ENCODE data around the gene CRCP. TPM values are rescaled to one million over a fixed set of nuclear protein-coding genes. Genes with fewer than 3 reads are reported as not detected.
A peak's percentile ranks its signal among the peaks of the same experiment; 100 is the strongest.
"Not testable (repeated sequence)": the region's sequence is repeated elsewhere in the genome, so short reads cannot be mapped to it uniquely, and the experiment has no call there.

The CRCP gene
- total RNA-seq, 1 experiment from 2014 or later, result 36.4 TPM

- POLR2A ChIA-PET (ENCODE audit: unreplicated experiment), result no interaction called here
- H3K4me1 ChIP-seq (ENCODE audit: insufficient read depth, low read length), result peaks cover 20% of the 10 kb centered on the region
- no peak for ATAC-seq
Measured at GRCh38 chr7:66152371-66153191, 37.9 kb downstream of the CRCP start.

GRCh38 chr7:66153691-66154090 is 39.0 kb downstream of the CRCP start:
- DNase-seq, result no peak

More at GRCh38 chr7:66152371-66153191, 37.9 kb downstream of the CRCP start:
- TF ChIP-seq EZH2phosphoT487 (IDR thresholded peaks at IDR 0.05; ENCODE audit: borderline replicate concordance, low read length) (no peak), EZH2 (IDR thresholded peaks at IDR 0.05; ENCODE audit: low read length, unreplicated experiment) (no peak), CTCF (conservative IDR thresholded peaks at IDR 0.05; ENCODE audit: low read depth, low read length) (no peak)
- DNase-seq, result no peak
- Histone ChIP-seq H3K9ac (ENCODE audit: low read length) (no peak overlapping the region), H3K4me3 (ENCODE audit: low read length) (no peak overlapping the region), H3K27ac (ENCODE audit: low read length) (no peak overlapping the region), H3K9me2 (replicated peaks; ENCODE audit: low read length) (no peaks in the 10 kb centered on the region), H3K9me3 (ENCODE audit: low read length) (no peaks in the 10 kb centered on the region), H4K20me1 (ENCODE audit: low read length) (no peaks in the 10 kb centered on the region), H3K27me3 (ENCODE audit: low read length) (no peaks in the 10 kb centered on the region), H3K36me3 (ENCODE audit: low read depth, low read length) (peaks cover 42% of the 10 kb centered on the region), H2AFZ (ENCODE audit: low read length) (no peak overlapping the region), H3F3A (ENCODE audit: low read length, unreplicated experiment) (no peaks in the 10 kb centered on the region), H3K4me2 (ENCODE audit: low read length) (no peak overlapping the region), H3K79me2 (ENCODE audit: low read length) (peaks cover 18% of the 10 kb centered on the region)
- intact Hi-C loops (cut with micrococcal nuclease), result no loop called here
- BruUV-seq (replicated peaks), result TSS peak; percentile 43
- CTCF ChIA-PET, result no interaction called here

GRCh38 chr7:66156035-66156434 is 41.4 kb downstream of the CRCP start:
- H4K20me1 ChIP-seq (ENCODE audit: low read length); H3K9me2 ChIP-seq (replicated peaks; ENCODE audit: low read length); POLR2A ChIA-PET (ENCODE audit: unreplicated experiment); H3K27ac ChIP-seq (ENCODE audit: low read length); CTCF ChIA-PET; H3F3A ChIP-seq (ENCODE audit: low read length, unreplicated experiment); H2AFZ ChIP-seq (ENCODE audit: low read length); DNase-seq; H3K4me1 ChIP-seq (ENCODE audit: insufficient read depth, low read length); H3K27me3 ChIP-seq (ENCODE audit: low read length); H3K9me3 ChIP-seq (ENCODE audit: low read length); ATAC-seq; BruUV-seq (replicated peaks); H3K79me2 ChIP-seq (ENCODE audit: low read length); H3K9ac ChIP-seq (ENCODE audit: low read length); H3K4me3 ChIP-seq (ENCODE audit: low read length); intact Hi-C loops (cut with micrococcal nuclease); H3K4me2 ChIP-seq (ENCODE audit: low read length): not testable (repeated sequence)
- peaks cover 34% of the 10 kb centered on the region for H3K36me3 ChIP-seq (ENCODE audit: low read depth, low read length)

More at GRCh38 chr7:66153691-66154090, 39.0 kb downstream of the CRCP start:
- Histone ChIP-seq H3K36me3 (ENCODE audit: low read depth, low read length) (peaks cover 47% of the 10 kb centered on the region), H3K4me3 (ENCODE audit: low read length) (no peak overlapping the region), H3K27ac (ENCODE audit: low read length) (no peak overlapping the region), H4K20me1 (ENCODE audit: low read length) (no peaks in the 10 kb centered on the region), H3K4me1 (ENCODE audit: insufficient read depth, low read length) (peaks cover 9% of the 10 kb centered on the region), H3F3A (ENCODE audit: low read length, unreplicated experiment) (no peaks in the 10 kb centered on the region), H3K27me3 (ENCODE audit: low read length) (no peaks in the 10 kb centered on the region), H3K4me2 (ENCODE audit: low read length) (no peak overlapping the region), H3K9me2 (replicated peaks; ENCODE audit: low read length) (no peaks in the 10 kb centered on the region), H3K9me3 (ENCODE audit: low read length) (no peaks in the 10 kb centered on the region), H3K9ac (ENCODE audit: low read length) (no peak overlapping the region), H2AFZ (ENCODE audit: low read length) (no peak overlapping the region), H3K79me2 (ENCODE audit: low read length) (peaks cover 17% of the 10 kb centered on the region)
- ChIA-PET CTCF (no interaction called here), POLR2A (ENCODE audit: unreplicated experiment) (no interaction called here)
- intact Hi-C loops (cut with micrococcal nuclease), result no loop called here
- no peak for ATAC-seq
- BruUV-seq (replicated peaks), result no TSS peak
- TF ChIP-seq CTCF (conservative IDR thresholded peaks at IDR 0.05; ENCODE audit: low read depth, low read length) (no peak), EZH2 (IDR thresholded peaks at IDR 0.05; ENCODE audit: low read length, unreplicated experiment) (no peak), EZH2phosphoT487 (IDR thresholded peaks at IDR 0.05; ENCODE audit: borderline replicate concordance, low read length) (no peak)
